SJSA1 (cell line): ENCODE data around the gene DRD3. TPM values are rescaled to one million over a fixed set of nuclear protein-coding genes. Genes with fewer than 3 reads are reported as not detected.

Source experiments
- DNase-seq, 2 experiments: peaks; one replicate each; pipeline ENCODE4 v3.0.0-alpha.2; 2015 to 2020; ENCODE audit warnings: low spot score in 2 of 2, low read depth in 1 of 2
- H3K27ac ChIP-seq: fragments of 250-450 bp; sonication (Bioruptor Pico); 2 replicates; pipeline ENCODE4 v1.5.1; 2020; ENCODE audit warnings: mild to moderate bottlenecking, moderate library complexity
- H3K27me3 ChIP-seq: fragments of 250-450 bp; sonication (Bioruptor Pico); replicated peaks from 2 replicates; pipeline ENCODE4 v1.5.1; 2020; ENCODE audit warnings: mild to moderate bottlenecking, moderate library complexity
- H3K36me3 ChIP-seq: fragments of 250-450 bp; sonication (Bioruptor Pico); 2 replicates; pipeline ENCODE4 v1.5.1; 2020; ENCODE audit warnings: mild to moderate bottlenecking
- H3K4me1 ChIP-seq: fragments of 250-450 bp; sonication (Bioruptor Pico); replicated peaks from 2 replicates; pipeline ENCODE4 v1.6.1; 2021; ENCODE audit warnings: mild to moderate bottlenecking
- H3K4me3 ChIP-seq: fragments of 250-450 bp; sonication (Bioruptor Pico); 2 replicates; pipeline ENCODE4 v1.5.1; 2020; ENCODE audit warnings: mild to moderate bottlenecking
- H3K9me3 ChIP-seq: fragments of 250-450 bp; sonication (Bioruptor Pico); replicated peaks from 2 replicates; pipeline ENCODE4 v1.5.1; 2020; ENCODE audit warnings: mild to moderate bottlenecking
- total RNA-seq: library from RNA; depleted of rRNA; stranded (reverse); fragments of >200 nt; shearing (Covaris generic); gene quantifications from 2 replicates; pipeline ENCODE4 v1.2.3, GENCODE V29; 2014

Gene DRD3
- total RNA-seq, 1 experiment from 2014 or later: not detected

GRCh38 chr3:114127517-114127916, 51.3 kb downstream of the DRD3 start:
- Histone ChIP-seq H3K9me3 (no peaks in the 10 kb centered on the region), H3K36me3 (no peaks in the 10 kb centered on the region), H3K4me3 (no peak overlapping the region), H3K27ac (no peak overlapping the region), H3K4me1 (peaks cover 14% of the 10 kb centered on the region), H3K27me3 (no peaks in the 10 kb centered on the region)
- DNase-seq: no peak

- Histone ChIP-seq H3K4me3 (no peak overlapping the region), H3K4me1 (peaks cover 23% of the 10 kb centered on the region), H3K36me3 (no peaks in the 10 kb centered on the region), H3K9me3 (no peaks in the 10 kb centered on the region), H3K27me3 (no peaks in the 10 kb centered on the region), H3K27ac (no peak overlapping the region)
- no peak for DNase-seq
These were observed 52.4 kb downstream of the DRD3 start for GRCh38 chr3:114126461-114126860.

GRCh38 chr3:114122027-114122709, 56.7 kb downstream of the DRD3 start:
- Histone ChIP-seq H3K9me3 (no peaks in the 10 kb centered on the region), H3K4me3 (no peak overlapping the region), H3K27me3 (no peaks in the 10 kb centered on the region), H3K27ac (peak overlapping the region; percentile 28; the same call in 1 of the 2 replicates), H3K36me3 (no peaks in the 10 kb centered on the region), H3K4me1 (peaks cover 14% of the 10 kb centered on the region)
- peak; percentile 39 to 43 for DNase-seq

GRCh38 chr3:114120211-114120610, 58.6 kb downstream of the DRD3 start:
- no peaks in the 10 kb centered on the region for H3K9me3 ChIP-seq
- no peak overlapping the region for H3K4me3 ChIP-seq
- no peak overlapping the region for H3K27ac ChIP-seq
- no peaks in the 10 kb centered on the region for H3K27me3 ChIP-seq
- H3K4me1 ChIP-seq: peaks cover 14% of the 10 kb centered on the region
- H3K36me3 ChIP-seq: no peaks in the 10 kb centered on the region
- DNase-seq: no peak

GRCh38 chr3:114119776-114120175, 59.1 kb downstream of the DRD3 start:
- H3K9me3 ChIP-seq: no peaks in the 10 kb centered on the region

GRCh38 chr3:114115143-114115542, 63.7 kb downstream of the DRD3 start:
- Histone ChIP-seq H3K27ac (no peak overlapping the region), H3K4me3 (no peak overlapping the region), H3K9me3 (no peaks in the 10 kb centered on the region), H3K27me3 (no peaks in the 10 kb centered on the region), H3K4me1 (no peaks in the 10 kb centered on the region), H3K36me3 (no peaks in the 10 kb centered on the region)
- DNase-seq: no peak

More at GRCh38 chr3:114119776-114120175, 59.1 kb downstream of the DRD3 start:
- Histone ChIP-seq H3K4me3 (no peak overlapping the region), H3K36me3 (no peaks in the 10 kb centered on the region), H3K27ac (no peak overlapping the region), H3K27me3 (no peaks in the 10 kb centered on the region), H3K4me1 (peaks cover 14% of the 10 kb centered on the region)
- DNase-seq: no peak

- Histone ChIP-seq H3K4me3 (no peak overlapping the region), H3K27ac (no peak overlapping the region), H3K9me3 (no peaks in the 10 kb centered on the region), H3K27me3 (no peaks in the 10 kb centered on the region), H3K36me3 (no peaks in the 10 kb centered on the region), H3K4me1 (no peaks in the 10 kb centered on the region)
- no peak for DNase-seq
These were observed 64.1 kb downstream of the DRD3 start for GRCh38 chr3:114114719-114115118.

- H3K27ac ChIP-seq: no peak overlapping the region
These were observed 66.2 kb downstream of the DRD3 start for GRCh38 chr3:114112696-114113095.

GRCh38 chr3:114111060-114111770, 67.6 kb downstream of the DRD3 start:
- H3K4me3 ChIP-seq: no peak overlapping the region
- no peaks in the 10 kb centered on the region for H3K9me3 ChIP-seq
- H3K4me1 ChIP-seq: no peaks in the 10 kb centered on the region
- DNase-seq: no peak
- H3K27me3 ChIP-seq: no peaks in the 10 kb centered on the region
- H3K36me3 ChIP-seq: no peaks in the 10 kb centered on the region
- H3K27ac ChIP-seq: no peak overlapping the region

More at GRCh38 chr3:114112696-114113095, 66.2 kb downstream of the DRD3 start:
- Histone ChIP-seq H3K36me3 (no peaks in the 10 kb centered on the region), H3K27me3 (no peaks in the 10 kb centered on the region), H3K4me1 (no peaks in the 10 kb centered on the region), H3K4me3 (no peak overlapping the region), H3K9me3 (no peaks in the 10 kb centered on the region)
- peak in 1 of 2 experiments; percentile 2 for DNase-seq

GRCh38 chr3:114110439-114110838, 68.4 kb downstream of the DRD3 start:
- H3K36me3 ChIP-seq: no peaks in the 10 kb centered on the region
- no peaks in the 10 kb centered on the region for H3K27me3 ChIP-seq
- no peaks in the 10 kb centered on the region for H3K4me1 ChIP-seq
- H3K9me3 ChIP-seq: no peaks in the 10 kb centered on the region
- H3K27ac ChIP-seq: no peak overlapping the region
- H3K4me3 ChIP-seq: no peak overlapping the region
- no peak for DNase-seq

GRCh38 chr3:114108137-114108536, 70.7 kb downstream of the DRD3 start:
- no peak for DNase-seq
- no peaks in the 10 kb centered on the region for H3K36me3 ChIP-seq
- H3K27me3 ChIP-seq: no peaks in the 10 kb centered on the region
- no peaks in the 10 kb centered on the region for H3K9me3 ChIP-seq
- no peaks in the 10 kb centered on the region for H3K4me1 ChIP-seq
- H3K4me3 ChIP-seq: no peak overlapping the region
- H3K27ac ChIP-seq: no peak overlapping the region

GRCh38 chr3:114104414-114104813, 74.4 kb downstream of the DRD3 start:
- Histone ChIP-seq H3K27ac (no peak overlapping the region), H3K9me3 (no peaks in the 10 kb centered on the region), H3K36me3 (no peaks in the 10 kb centered on the region), H3K27me3 (no peaks in the 10 kb centered on the region), H3K4me1 (no peaks in the 10 kb centered on the region), H3K4me3 (no peak overlapping the region)
- peak in 1 of 2 experiments; percentile 9 for DNase-seq

- H3K4me3 ChIP-seq: no peak overlapping the region
- H3K27ac ChIP-seq: no peak overlapping the region
- no peak for DNase-seq
- no peaks in the 10 kb centered on the region for H3K36me3 ChIP-seq
- H3K4me1 ChIP-seq: no peaks in the 10 kb centered on the region
- no peaks in the 10 kb centered on the region for H3K27me3 ChIP-seq
- no peaks in the 10 kb centered on the region for H3K9me3 ChIP-seq
These were observed 75.0 kb downstream of the DRD3 start for GRCh38 chr3:114103858-114104257.

GRCh38 chr3:114103181-114103580, 75.7 kb downstream of the DRD3 start:
- Histone ChIP-seq H3K27me3 (no peaks in the 10 kb centered on the region), H3K4me1 (no peaks in the 10 kb centered on the region), H3K27ac (no peak overlapping the region), H3K36me3 (no peaks in the 10 kb centered on the region), H3K9me3 (no peaks in the 10 kb centered on the region), H3K4me3 (no peak overlapping the region)
- DNase-seq: no peak
